NCI-H345 treated with DMSO at 0.1 percent for 48 hours (cell line): ENCODE results near the gene PCDHB11.
"Not testable (repeated sequence)": the region's sequence is repeated elsewhere in the genome, so short reads cannot be mapped to it uniquely, and the experiment has no call there.

ENCODE experiments used
- DNase-seq: peaks from one replicate; lab custom pipeline; 2025; ENCODE audit not compliant: unreplicated experiment; lab: John Stamatoyannopoulos, UW

Gene PCDHB11

DNA sequence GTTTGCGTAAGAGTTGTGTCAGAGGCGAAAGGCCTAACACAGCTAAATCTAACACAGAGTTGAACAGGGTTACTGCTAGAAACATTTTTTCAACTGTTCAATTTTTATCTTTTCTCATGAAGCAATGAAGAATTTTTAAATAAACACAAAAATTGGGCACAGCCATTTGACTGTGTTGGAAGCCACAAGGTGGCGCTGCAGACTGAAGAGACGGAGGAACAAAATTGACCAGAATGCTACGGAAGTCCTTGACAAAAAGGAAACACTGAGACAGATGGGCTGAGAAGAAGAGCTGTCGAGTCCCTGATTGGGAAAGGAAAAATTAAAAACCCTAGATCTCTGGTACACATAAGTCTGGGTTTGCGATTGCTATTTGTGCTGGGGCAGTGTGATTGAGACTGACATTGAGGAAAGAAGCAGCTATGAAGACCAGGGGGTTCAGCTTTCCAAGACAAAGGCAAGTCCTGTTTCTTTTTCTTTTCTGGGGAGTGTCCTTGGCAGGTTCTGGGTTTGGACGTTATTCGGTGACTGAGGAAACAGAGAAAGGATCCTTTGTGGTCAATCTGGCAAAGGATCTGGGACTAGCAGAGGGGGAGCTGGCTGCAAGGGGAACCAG, 12.4 kb upstream of the PCDHB11 start, which contains the start of gene PCDHB9:
Gene PCDHB9 (plus strand): TSS at position 265 of the 616 bp plus-strand sequence. CDS start 158 bp downstream, at position 423.
- DNase-seq: peak; percentile 70

DNA sequence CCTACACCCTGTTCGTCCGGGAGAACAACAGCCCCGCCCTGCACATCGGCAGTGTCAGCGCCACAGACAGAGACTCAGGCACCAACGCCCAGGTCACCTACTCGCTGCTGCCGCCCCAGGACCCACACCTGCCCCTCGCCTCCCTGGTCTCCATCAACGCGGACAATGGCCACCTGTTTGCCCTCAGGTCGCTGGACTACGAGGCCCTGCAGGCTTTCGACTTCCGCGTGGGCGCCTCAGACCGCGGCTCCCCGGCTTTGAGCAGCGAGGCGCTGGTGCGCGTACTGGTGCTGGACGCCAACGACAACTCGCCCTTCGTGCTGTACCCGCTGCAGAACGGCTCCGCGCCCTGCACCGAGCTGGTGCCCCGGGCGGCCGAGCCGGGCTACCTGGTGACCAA, 10.7 kb upstream of the PCDHB11 start:
- not testable (repeated sequence) for DNase-seq

DNA sequence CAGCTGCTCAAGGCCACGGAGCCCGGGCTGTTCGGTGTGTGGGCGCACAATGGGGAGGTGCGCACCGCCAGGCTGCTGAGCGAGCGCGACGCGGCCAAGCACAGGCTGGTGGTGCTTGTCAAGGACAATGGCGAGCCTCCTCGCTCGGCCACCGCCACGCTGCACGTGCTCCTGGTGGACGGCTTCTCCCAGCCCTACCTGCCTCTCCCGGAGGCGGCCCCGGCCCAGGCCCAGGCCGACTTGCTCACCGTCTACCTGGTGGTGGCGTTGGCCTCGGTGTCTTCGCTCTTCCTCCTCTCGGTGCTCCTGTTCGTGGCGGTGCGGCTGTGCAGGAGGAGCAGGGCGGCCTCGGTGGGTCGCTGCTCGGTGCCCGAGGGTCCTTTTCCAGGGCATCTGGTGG, 10.3 kb upstream of the PCDHB11 start:
- not testable (repeated sequence) for DNase-seq

DNA sequence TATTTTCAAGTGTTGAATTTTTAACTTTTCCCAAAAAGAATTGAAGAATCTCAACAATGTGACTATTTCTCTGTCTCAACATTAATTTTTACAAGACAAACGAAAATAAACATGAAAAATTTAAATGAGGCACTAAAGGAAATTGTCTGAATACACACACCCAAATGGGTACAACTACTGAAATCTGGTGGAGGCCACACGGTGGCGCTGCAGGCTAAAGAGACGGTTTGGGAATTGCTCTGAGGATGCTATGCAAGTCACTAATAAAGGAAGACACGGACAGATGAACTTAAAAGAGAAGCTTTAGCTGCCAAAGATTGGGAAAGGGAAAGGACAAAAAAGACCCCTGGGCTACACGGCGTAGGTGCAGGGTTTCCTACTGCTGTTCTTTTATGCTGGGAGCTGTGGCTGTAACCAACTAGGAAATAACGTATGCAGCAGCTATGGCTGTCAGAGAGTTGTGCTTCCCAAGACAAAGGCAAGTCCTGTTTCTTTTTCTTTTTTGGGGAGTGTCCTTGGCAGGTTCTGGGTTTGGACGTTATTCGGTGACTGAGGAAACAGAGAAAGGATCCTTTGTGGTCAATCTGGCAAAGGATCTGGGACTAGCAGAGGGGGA, 7.2 kb upstream of the PCDHB11 start, which contains the start of gene PCDHB10:
Gene PCDHB10 (plus strand): TSS at position 244 of the 616 bp plus-strand sequence. CDS start 200 bp downstream, at position 444.
- no peak for DNase-seq

DNA sequence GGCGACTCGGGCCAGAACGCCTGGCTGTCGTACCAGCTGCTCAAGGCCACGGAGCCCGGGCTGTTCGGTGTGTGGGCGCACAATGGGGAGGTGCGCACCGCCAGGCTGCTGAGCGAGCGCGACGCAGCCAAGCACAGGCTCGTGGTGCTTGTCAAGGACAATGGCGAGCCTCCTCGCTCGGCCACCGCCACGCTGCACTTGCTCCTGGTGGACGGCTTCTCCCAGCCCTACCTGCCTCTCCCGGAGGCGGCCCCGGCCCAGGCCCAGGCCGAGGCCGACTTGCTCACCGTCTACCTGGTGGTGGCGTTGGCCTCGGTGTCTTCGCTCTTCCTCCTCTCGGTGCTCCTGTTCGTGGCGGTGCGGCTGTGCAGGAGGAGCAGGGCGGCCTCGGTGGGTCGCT, 5.1 kb upstream of the PCDHB11 start:
- DNase-seq: not testable (repeated sequence)

DNA sequence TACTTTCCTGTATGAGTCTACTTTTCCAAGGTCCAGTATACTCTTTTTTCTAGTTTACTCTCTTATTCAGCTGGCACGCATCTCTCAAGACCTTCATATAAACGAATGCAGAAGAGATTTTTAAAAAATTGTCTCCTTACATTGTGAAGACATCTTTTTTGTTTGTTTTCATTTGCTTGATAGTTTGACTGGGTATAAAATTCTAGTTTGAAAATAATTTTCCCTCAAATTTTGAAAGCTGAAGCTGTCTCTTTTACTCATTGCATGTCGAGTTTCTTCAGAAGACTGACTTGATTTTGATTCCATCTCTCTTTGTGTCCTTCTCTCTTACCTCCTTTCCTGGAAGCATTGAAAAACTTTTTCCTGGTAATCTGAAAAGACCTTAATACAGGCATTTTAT, 3.1 kb upstream of the PCDHB11 start:
- no peak for DNase-seq

DNA sequence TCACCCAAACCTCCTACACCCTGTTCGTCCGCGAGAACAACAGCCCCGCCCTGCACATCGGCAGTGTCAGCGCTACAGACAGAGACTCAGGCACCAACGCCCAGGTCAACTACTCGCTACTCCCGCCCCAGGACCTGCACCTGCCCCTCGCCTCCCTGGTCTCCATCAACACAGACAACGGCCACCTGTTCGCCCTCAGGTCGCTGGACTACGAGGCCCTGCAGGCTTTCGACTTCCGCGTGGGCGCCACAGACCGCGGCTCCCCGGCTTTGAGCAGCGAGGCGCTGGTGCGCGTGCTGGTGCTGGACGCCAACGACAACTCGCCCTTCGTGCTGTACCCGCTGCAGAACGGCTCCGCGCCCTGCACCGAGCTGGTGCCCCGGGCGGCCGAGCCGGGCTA, 1.7 kb downstream of the PCDHB11 start:
- not testable (repeated sequence) for DNase-seq

DNA sequence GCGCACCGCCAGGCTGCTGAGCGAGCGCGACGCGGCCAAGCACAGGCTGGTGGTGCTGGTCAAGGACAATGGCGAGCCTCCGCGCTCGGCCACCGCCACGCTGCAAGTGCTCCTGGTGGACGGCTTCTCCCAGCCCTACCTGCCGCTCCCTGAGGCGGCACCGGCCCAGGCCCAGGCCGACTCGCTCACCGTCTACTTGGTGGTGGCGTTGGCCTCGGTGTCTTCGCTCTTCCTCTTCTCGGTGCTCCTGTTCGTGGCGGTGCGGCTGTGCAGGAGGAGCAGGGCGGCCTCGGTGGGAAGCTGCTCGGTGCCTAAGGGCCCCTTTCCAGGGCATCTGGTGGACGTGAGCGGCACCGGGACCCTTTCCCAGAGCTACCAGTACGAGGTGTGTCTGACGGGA, 2.2 kb downstream of the PCDHB11 start:
- not testable (repeated sequence) for DNase-seq

DNA sequence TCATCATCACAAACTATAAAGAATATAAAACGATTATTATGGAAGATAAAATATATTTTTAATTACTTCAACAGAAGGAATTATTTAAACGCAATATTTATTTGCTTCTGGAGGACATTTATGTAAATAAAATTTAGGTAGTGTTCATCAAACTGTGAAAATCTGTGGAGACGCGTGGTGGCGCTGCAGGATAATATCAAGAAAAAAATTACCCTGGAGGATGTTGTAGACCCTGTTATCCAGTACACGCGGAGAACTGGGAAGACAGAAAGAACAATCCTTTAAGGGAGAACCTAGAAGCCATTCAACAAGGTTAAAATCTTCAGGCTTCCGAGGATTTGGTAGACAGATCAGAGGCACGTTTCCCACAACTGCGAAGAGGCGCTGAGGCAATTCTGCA, 9.1 kb downstream of the PCDHB11 start, which contains the start of gene PCDHB12:
Gene PCDHB12 (plus strand): TSS at position 242 of the 400 bp plus-strand sequence. CDS start 189 bp downstream, outside the sequence.
- no peak for DNase-seq

DNA sequence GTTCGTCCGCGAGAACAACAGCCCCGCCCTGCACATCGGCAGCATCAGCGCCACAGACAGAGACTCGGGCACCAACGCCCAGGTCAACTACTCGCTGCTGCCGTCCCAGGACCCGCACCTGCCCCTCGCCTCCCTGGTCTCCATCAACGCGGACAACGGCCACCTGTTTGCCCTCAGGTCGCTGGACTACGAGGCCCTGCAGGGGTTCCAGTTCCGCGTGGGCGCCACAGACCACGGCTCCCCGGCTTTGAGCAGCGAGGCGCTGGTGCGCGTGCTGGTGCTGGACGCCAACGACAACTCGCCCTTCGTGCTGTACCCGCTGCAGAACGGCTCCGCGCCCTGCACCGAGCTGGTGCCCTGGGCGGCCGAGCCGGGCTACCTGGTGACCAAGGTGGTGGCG, 10.9 kb downstream of the PCDHB11 start:
- DNase-seq: not testable (repeated sequence)

DNA sequence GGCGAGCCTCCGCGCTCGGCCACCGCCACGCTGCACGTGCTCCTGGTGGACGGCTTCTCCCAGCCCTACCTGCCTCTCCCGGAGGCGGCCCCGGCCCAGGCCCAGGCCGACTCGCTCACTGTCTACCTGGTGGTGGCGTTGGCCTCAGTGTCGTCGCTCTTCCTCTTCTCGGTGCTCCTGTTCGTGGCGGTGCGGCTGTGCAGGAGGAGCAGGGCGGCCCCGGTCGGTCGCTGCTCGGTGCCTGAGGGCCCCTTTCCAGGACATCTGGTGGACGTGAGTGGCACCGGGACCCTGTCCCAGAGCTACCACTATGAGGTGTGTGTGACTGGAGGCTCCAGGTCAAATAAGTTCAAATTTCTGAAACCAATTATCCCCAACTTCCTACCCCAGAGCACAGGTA, 11.4 kb downstream of the PCDHB11 start:
- DNase-seq: not testable (repeated sequence)

DNA sequence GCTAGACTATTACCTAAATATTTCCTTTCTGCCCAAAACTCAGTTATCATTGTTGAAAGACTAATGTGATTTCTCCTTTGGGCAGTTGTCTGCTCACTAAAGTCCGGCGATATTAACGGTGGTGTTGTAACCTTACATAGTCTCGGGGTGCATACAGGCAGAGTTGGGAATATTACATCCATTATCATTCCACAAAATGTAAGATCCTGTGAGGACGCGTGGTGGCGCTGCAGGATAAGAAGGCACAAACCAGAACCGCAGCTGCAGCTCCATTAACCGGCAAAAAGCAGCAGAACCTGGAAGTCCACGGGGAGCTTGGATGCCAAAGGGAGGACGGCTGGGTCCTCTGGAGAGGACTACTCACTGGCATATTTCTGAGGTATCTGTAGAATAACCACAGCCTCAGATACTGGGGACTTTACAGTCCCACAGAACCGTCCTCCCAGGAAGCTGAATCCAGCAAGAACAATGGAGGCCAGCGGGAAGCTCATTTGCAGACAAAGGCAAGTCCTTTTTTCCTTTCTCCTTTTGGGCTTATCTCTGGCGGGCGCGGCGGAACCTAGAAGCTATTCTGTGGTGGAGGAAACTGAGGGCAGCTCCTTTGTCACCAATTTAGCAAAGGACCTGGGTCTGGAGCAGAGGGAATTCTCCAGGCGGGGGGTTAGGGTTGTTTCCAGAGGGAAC, 14.4 kb downstream of the PCDHB11 start, which contains the start of gene PCDHB13:
Gene PCDHB13 (plus strand): TSS at position 264 of the 684 bp plus-strand sequence. CDS start 205 bp downstream, at position 469.
- not testable (repeated sequence) for DNase-seq

DNA sequence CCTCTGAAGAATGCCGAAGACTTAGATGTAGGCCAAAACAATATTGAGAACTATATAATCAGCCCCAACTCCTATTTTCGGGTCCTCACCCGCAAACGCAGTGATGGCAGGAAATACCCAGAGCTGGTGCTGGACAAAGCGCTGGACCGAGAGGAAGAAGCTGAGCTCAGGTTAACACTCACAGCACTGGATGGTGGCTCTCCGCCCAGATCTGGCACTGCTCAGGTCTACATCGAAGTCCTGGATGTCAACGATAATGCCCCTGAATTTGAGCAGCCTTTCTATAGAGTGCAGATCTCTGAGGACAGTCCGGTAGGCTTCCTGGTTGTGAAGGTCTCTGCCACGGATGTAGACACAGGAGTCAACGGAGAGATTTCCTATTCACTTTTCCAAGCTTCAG, 15.2 kb downstream of the PCDHB11 start:
- not testable (repeated sequence) for DNase-seq

DNA sequence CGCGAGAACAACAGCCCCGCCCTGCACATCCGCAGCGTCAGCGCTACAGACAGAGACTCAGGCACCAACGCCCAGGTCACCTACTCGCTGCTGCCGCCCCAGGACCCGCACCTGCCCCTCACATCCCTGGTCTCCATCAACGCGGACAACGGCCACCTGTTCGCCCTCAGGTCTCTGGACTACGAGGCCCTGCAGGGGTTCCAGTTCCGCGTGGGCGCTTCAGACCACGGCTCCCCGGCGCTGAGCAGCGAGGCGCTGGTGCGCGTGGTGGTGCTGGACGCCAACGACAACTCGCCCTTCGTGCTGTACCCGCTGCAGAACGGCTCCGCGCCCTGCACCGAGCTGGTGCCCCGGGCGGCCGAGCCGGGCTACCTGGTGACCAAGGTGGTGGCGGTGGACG, 16.1 kb downstream of the PCDHB11 start:
- DNase-seq: not testable (repeated sequence)

DNA sequence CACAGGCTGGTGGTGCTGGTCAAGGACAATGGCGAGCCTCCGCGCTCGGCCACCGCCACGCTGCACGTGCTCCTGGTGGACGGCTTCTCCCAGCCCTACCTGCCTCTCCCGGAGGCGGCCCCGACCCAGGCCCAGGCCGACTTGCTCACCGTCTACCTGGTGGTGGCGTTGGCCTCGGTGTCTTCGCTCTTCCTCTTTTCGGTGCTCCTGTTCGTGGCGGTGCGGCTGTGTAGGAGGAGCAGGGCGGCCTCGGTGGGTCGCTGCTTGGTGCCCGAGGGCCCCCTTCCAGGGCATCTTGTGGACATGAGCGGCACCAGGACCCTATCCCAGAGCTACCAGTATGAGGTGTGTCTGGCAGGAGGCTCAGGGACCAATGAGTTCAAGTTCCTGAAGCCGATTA, 16.6 kb downstream of the PCDHB11 start:
- not testable (repeated sequence) for DNase-seq

DNA sequence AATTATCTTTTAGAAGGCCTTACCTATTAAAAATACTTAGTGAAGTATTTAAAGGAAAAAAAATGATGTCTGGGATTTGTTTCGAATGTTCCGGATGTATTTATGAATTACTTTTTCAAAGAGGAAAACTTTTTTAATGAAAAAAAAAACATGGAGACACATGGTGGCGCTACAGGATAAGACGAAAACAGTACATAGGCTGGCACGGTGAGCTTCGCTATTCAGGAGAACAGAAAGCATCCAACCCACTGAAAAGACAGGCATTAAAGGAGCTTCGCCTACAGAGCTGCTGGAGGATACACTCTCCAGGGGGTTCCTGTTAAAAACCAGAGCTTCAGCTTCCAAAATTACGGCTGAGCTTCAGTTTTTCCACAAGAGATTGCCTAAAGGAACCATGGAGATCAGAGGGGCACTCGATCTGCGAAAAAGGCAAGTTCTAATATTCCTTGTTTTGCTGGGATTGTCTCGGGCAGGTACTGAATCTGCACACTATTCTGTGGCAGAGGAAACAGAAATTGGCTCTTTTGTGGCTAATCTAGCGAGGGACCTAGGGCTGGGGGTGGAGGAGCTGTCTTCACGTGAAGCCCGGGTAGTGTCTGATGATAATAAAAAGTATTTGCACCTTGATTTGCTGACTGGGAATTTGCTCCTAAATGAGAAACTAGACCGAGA, 23.8 kb downstream of the PCDHB11 start, which contains the start of gene PCDHB14:
Gene PCDHB14 (plus strand): TSS at position 232 of the 672 bp plus-strand sequence. CDS start 163 bp downstream, at position 395.
- DNase-seq: no peak

DNA sequence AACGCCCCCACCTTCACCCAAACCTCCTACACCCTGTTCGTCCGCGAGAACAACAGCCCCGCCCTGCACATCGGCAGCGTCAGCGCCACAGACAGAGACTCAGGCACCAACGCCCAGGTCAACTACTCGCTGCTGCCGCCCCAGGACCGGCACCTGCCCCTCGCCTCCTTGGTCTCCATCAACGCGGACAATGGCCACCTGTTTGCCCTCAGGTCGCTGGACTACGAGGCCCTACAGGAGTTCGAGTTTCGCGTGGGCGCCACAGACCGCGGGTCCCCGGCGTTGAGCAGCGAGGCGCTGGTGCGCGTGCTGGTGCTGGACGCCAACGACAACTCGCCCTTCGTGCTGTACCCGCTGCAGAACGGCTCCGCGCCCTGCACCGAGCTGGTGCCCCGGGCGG, 25.4 kb downstream of the PCDHB11 start:
- not testable (repeated sequence) for DNase-seq

DNA sequence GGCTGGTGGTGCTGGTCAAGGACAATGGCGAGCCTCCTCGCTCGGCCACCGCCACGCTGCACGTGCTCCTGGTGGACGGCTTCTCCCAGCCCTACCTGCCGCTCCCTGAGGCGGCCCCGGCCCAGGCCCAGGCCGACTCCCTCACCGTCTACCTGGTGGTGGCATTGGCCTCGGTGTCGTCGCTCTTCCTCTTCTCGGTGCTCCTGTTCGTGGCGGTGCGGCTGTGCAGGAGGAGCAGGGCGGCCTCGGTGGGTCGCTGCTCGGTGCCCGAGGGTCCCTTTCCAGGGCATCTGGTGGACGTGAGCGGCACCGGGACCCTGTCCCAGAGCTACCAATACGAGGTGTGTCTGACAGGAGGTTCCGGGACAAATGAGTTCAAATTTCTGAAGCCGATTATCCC, 26.0 kb downstream of the PCDHB11 start:
- not testable (repeated sequence) for DNase-seq

DNA sequence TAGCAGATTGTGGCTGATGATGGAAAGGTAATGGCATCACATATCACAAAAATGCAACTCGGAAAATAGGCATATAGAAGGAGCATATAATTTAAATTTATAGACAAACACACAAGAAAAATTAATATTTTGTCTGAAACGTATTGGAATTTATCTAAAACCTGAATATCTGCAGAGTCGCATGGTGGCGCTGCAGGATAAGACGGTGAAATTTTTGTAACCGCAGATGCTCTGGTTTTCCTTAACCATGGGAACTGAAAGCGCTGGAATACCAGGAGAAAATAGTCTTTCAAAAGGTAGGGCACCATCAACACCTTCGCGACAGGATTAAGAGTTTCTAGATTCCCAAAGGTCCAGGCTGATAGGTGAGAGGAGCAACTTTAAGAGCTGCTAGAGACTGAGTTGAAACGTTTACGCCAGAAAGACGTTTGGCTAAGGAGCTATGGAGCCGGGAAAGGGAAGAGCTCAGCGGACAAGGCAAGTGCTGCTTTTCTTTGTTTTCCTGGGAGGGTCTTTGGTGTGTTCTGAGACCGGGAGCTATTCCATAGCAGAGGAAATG, 34.8 kb downstream of the PCDHB11 start:
- DNase-seq: no peak

DNA sequence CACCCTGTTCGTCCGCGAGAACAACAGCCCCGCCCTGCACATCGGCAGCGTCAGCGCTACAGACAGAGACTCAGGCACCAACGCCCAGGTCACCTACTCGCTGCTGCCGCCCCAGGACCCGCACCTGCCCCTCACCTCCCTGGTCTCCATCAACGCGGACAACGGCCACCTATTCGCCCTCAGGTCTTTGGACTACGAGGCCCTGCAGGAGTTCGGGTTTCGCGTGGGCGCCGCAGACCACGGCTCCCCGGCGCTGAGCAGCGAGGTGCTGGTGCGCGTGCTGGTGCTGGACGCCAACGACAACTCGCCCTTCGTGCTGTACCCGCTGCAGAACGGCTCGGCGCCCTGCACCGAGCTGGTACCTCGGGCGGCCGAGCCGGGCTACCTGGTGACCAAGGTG, 36.5 kb downstream of the PCDHB11 start:
- not testable (repeated sequence) for DNase-seq
